Measurements from ENCODE around the gene PLD1.
"Not testable (repeated sequence)": the region's sequence is repeated elsewhere in the genome, so short reads cannot be mapped to it uniquely, and the experiment has no call there.

PLD1 gene

GRCh38 chr3:171815973-171816595 lies 5.8 kb upstream of the PLD1 start:
- no peak for DNase-seq

GRCh38 chr3:171814662-171815061 lies 4.4 kb upstream of the PLD1 start:
- not testable (repeated sequence) for DNase-seq

GRCh38 chr3:171813897-171814460 lies 3.7 kb upstream of the PLD1 start:
- DNase-seq, result no peak

- DNase-seq, result no peak
Measured at GRCh38 chr3:171813278-171813896, 3.1 kb upstream of the PLD1 start.

- DNase-seq, result no peak
Measured at GRCh38 chr3:171812811-171813210, 2.5 kb upstream of the PLD1 start.

GRCh38 chr3:171811913-171812335 lies 1.6 kb upstream of the PLD1 start:
- DNase-seq, result no peak

- no peak for DNase-seq
Measured at GRCh38 chr3:171811295-171811912, 1.1 kb upstream of the PLD1 start.

GRCh38 chr3:171810629-171811294 lies 479 bp upstream of the PLD1 start:
- DNase-seq, result no peak

- no peak for DNase-seq
Measured at GRCh38 chr3:171809611-171809860, 747 bp downstream of the PLD1 start.

GRCh38 chr3:171807806-171808205 lies 2.5 kb downstream of the PLD1 start:
- DNase-seq, result no peak

- DNase-seq, result no peak
Measured at GRCh38 chr3:171807129-171807675, 3.1 kb downstream of the PLD1 start.

GRCh38 chr3:171806200-171807128 lies 3.8 kb downstream of the PLD1 start:
- DNase-seq, result no peak

- DNase-seq, result no peak
Measured at GRCh38 chr3:171805687-171806086, 4.6 kb downstream of the PLD1 start.

GRCh38 chr3:171804618-171805389 lies 5.5 kb downstream of the PLD1 start:
- no peak for DNase-seq

GRCh38 chr3:171803044-171803443 lies 7.2 kb downstream of the PLD1 start:
- DNase-seq, result no peak

GRCh38 chr3:171802590-171802956 lies 7.7 kb downstream of the PLD1 start:
- no peak for DNase-seq

- no peak for DNase-seq
Measured at GRCh38 chr3:171801738-171802589, 8.3 kb downstream of the PLD1 start.

- DNase-seq, result no peak
Measured at GRCh38 chr3:171799501-171799900, 10.8 kb downstream of the PLD1 start.

- DNase-seq, result no peak
Measured at GRCh38 chr3:171797873-171798272, 12.4 kb downstream of the PLD1 start.

- DNase-seq, result no peak
Measured at GRCh38 chr3:171797265-171797679, 13.0 kb downstream of the PLD1 start.
